GM18517 (cell line): Measurements from ENCODE around the gene MAPK11.

Experiments
- ATAC-seq: cut with Tn5 transposase; IDR thresholded peaks from one replicate; pipeline ENCODE4 v1.9.1; 2021; ENCODE audit warnings: mild to moderate bottlenecking, moderate library complexity; ENCODE audit not compliant: unreplicated experiment

Gene MAPK11

GRCh38 chr22:50296658-50297490 lies 26.7 kb upstream of the MAPK11 start:
- no peak for ATAC-seq

DNA sequence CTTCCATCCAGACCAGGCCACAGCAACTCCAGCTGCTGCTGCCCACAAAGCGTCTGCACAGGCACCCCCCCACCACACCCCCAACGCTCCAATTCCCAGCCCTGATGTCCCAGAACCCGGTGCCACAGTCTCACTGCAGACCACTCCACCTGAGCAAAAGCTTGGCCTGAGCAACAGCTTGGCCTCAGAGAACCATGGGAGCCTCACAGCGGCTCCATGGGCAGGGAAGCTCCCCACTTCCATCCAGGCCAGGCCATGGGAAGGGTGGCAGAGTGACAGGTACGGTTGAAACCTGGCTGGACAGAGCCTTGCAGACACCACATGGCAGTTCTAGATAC lies 24.1 kb upstream of the MAPK11 start:
- ATAC-seq: no peak

DNA sequence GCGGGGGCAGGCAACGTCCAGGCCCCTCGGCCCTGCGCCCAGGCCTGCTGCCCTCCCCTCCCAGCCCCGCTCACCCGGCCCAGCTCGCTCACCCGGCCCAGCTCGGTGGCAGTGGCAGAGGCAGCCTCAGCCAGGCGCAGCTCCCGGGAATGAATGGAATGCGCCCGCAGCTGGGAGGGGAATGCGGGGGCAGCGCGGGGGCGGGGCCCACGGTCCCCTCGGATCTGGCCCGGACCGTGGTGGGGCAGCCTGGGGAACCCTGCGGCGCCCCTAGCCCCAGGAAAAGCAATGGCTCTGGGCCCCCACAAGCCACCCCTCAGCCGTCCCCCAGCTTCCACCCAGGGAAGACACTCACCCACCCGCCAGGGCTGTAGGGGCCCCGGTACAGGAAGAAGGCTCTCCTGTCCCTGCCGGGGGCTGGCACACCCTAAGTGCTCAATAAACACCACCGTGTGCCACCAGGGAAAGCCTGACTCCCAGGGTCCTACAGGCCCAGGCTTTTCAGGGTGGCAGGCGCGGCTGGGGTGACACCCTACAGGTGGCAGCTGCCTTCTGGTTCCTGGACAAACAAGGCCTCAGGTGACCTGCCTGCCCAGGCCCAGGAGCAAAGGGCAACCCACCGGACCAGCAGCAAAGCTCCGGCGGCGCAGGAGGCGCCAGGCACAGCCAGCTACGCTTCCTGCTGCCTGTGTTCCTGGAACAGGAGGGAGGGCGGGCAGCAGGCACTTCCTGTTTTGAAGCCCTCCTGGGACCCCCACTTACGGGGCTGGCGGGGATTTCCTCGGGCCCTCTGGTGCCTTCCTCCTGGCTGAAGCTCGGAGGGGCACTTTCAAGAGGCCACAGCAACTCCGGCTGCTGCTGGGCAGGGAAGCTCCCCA lies 23.5 kb upstream of the MAPK11 start:
- no peak for ATAC-seq

GRCh38 chr22:50292643-50293440 lies 22.7 kb upstream of the MAPK11 start:
- ATAC-seq: no peak

GRCh38 chr22:50289942-50290630 lies 19.9 kb upstream of the MAPK11 start:
- ATAC-seq: no peak

GRCh38 chr22:50289151-50289941 lies 19.2 kb upstream of the MAPK11 start:
- ATAC-seq: no peak

DNA sequence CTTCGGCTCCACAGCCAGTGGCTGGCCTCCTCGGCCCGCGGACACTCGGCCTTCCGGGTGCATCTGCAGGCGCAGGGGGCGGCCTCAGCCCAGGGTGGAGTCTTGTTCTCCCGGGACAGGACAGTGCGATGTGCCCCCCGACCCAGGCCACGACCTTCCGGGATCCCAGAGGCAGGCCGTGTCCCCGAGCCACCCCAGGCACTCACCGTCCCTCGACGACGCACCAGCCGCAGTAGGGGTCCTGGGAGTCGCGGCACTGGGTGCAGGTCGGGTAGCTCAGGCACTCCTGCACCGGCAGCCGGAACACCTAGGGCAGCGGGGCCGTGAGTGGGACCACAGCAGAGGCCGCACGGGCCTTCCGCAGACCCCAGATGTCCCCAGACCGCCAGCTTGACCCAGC lies 17.6 kb upstream of the MAPK11 start:
- no peak for ATAC-seq

GRCh38 chr22:50286701-50287318 lies 16.6 kb upstream of the MAPK11 start:
- ATAC-seq: no peak

DNA sequence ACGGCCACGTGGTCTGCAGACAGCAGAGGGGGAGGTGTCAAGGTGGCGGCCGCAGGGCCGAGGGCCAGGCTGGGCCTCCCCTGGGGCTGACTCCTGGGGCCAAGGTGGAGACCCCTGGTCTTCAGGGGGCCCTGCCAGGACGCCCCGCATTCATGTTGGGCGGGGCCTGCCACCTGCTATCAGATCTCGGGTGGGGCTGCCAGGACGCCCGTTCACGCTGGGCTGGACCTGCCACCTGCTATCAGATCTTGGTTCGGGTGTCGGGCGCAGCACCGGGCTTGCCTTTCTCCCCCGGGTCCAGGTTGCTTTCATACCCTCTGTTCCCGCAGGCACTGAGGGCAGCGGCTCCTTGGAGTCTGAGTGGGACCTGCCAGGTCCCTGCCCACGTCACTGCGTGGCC lies 16.1 kb upstream of the MAPK11 start:
- no peak for ATAC-seq

DNA sequence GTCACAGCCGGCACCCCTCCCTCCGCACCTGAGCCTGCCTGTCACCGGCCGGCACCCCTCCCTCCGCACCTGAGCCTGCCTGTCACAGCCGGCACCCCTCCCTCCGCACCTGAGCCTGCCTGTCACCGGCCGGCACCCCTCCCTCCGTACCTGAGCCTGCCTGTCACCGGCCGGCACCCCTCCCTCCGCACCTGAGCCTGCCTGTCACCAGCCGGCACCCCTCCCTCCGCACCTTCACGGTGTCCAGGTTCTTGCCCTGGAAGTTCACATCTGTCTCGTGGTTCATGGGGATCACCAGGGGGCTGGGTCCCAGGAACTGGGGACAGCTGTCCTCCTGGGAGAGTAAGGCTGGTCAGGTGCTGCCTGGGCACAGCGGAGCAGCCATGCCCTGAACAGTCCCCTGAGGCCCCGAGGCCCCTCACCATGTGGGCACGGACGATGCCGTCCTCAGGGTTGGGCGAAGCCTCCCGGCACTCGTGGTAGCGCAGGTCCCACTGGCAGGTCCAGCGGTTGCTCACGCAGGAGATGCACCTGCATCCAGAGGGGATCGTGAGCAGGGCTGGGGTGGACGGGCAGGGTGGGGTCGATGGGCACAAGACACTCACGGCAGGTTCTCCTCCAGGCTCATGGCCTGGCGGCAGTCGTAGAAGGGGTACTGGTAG lies 15.5 kb upstream of the MAPK11 start:
- ATAC-seq: no peak

GRCh38 chr22:50284479-50284878 lies 14.3 kb upstream of the MAPK11 start:
- ATAC-seq: no peak

- no peak for ATAC-seq
Measured at GRCh38 chr22:50283821-50284220, 13.6 kb upstream of the MAPK11 start.

GRCh38 chr22:50282361-50283155 lies 12.4 kb upstream of the MAPK11 start:
- no peak for ATAC-seq

- ATAC-seq: no peak
Measured at GRCh38 chr22:50281957-50282356, 11.8 kb upstream of the MAPK11 start.

DNA sequence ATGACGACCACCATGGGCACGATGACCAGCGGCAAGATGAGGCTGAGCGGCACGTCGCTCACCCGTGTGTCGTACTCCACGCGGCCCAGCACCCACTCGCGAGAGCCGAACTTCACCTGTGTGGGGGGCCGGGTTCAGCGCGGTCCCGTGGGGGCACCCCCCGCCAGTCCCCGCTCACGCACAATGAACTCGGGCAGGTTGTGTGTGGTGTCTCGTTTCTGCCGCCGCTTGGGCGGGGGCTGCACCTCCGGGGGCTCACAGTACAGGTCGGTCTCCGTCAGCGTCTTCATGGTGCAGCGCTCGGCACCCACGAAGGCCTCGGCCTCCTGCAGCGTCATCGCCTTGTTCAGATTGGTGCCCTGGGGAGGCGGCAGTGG lies 11.2 kb upstream of the MAPK11 start:
- no peak for ATAC-seq

- no peak for ATAC-seq
Measured at GRCh38 chr22:50280708-50281383, 10.7 kb upstream of the MAPK11 start.

- ATAC-seq: no peak
Measured at GRCh38 chr22:50280022-50280707, 10.0 kb upstream of the MAPK11 start.
